NCI-H2171 (cell line): ENCODE data around the gene FOXO1.

Experiments
- DNase-seq: peaks from one replicate; lab custom pipeline; 2025; lab: John Stamatoyannopoulos, UW

The FOXO1 gene

GRCh38 chr13:40508767-40509342 lies 157.6 kb downstream of the FOXO1 start:
- no peak for DNase-seq

- DNase-seq, result no peak
Measured at GRCh38 chr13:40508127-40508526, 158.3 kb downstream of the FOXO1 start.

- no peak for DNase-seq
Measured at GRCh38 chr13:40506592-40507446, 159.6 kb downstream of the FOXO1 start.
